Measurements from ENCODE around the gene CCDC126. TPM values are rescaled to one million over a fixed set of nuclear protein-coding genes. Genes with fewer than 3 reads are reported as not detected.

CCDC126 gene
- total and polyA plus RNA-seq, 10 of the 15 experiments (the other 5 are each of a cell fraction or from before 2014, with no cell fraction given): 10.9 to 49.9 (median 24.1) TPM

DNA sequence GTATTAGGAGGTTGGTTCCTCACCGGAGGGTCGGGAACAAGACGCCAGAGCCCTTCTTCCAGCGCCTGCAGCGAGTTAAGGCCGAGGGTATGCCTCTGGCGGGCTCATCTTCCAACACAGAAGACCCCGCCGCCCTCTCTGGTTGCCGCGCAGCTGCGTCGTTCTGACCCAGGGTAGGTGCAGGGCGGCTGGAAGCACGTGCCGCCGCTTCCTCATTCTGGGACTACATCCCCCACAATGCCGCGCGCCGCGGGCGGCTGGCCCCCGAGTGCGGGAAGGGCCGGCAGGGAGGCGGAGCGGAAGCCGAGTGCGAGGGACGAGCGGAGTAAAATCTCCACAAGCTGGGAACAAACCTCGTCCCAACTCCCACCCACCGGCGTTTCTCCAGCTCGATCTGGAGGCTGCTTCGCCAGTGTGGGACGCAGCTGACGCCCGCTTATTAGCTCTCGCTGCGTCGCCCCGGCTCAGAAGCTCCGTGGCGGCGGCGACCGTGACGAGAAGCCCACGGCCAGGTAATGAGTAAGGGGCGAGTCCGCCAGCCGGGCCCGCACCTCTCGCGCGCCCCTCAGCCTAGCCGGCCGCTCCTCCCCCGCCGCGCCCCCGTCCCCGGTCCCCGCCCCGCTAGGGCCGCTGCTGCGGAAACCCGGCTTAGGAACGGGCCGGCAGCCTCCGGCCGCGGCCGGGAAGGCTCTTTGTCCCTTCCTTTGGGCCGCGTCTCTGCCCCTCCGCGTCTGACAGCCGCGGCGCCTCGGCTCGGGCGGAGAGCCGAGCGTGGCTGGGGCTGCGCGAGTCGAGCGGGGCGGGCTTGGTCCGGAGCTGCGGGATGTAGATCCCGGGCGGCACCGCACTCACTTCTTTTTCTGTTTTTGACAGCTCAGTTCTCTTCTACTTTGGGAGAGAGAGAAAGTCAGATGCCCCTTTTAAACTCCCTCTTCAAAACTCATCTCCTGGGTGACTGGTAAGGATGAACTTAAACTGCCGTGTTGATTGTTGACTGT is at the start of gene CCDC126 (continued):
- TF ChIP-seq ELK1 (IDR thresholded peaks at IDR 0.05; ENCODE audit: low read depth, low read length): peak; percentile 47; the same call in 1 of the 2 replicates
- TF ChIP-seq EED (IDR thresholded peaks at IDR 0.05; ENCODE audit: low read depth): peak; percentile 72

DNA sequence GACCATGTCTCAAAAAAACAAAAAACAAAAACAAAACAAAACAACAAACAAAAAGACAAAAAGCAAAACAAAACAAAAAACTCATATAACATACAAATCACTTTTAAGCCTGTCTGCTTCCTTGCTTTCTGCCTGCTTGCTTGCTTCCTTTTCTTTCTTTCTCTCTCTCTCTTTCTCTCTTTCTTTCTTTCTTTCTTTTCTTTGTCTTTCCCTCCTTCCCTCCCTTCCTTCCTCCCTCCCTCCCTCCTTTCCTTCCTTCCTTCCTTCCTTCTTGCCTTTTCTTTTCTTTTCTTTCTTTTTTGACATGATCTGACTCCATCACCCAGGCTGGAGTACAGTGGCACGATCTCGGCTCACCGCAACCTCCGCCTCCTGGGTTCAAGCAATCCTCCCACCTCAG is 49.5 kb upstream of the CCDC126 start:
- in situ Hi-C loops (cut with MboI) (no loop called here), intact Hi-C loops (cut with micrococcal nuclease; ENCODE audit: unreplicated experiment) (loop anchor here (1.0 to 10.0 kb wide), 3 partner anchors 23 to 1027 kb away; partner anchors contain the start of gene PALS2)
- H3K36me3 ChIP-seq (ENCODE audit: control insufficient read depth in 2 of 2, insufficient read depth in 2 of 2, low read length in 1 of 2): no peaks in the 10 kb centered on the region
- no peaks in the 10 kb centered on the region for H3K27me3 ChIP-seq (replicated peaks in 1 of 2; ENCODE audit: control insufficient read depth in 2 of 2, insufficient read depth in 2 of 2, low read length in 1 of 2)
- 98% methylated on average over 4 of the region's 4 CpGs for whole genome bisulfite sequencing (ENCODE audit: insufficient coverage, insufficient replicate concordance, low lambda C conversion rate, missing lambda C conversion rate)
- H4K20me1 ChIP-seq (ENCODE audit: control insufficient read depth, insufficient read depth): no peaks in the 10 kb centered on the region
- CTCF ChIA-PET: interaction anchor here (0.6 to 9.7 kb wide), 16 partner anchors 9 to 1039 kb away, joined by 3 to 71 read pairs (median 12); partner anchors contain the start of genes FAM221A and STK31
- H3K9ac ChIP-seq (ENCODE audit: control insufficient read depth, insufficient read depth, low read length): no peak overlapping the region
- DNase-seq (ENCODE audit: low read depth, low spot score) (no peak), ATAC-seq (no peak), FAIRE-seq (no peak)
- no peak overlapping the region for H3K4me2 ChIP-seq (ENCODE audit: control insufficient read depth, insufficient read depth)
- SMC1A ChIA-PET (ENCODE audit: uncharacterized antibody, unreplicated experiment): interaction anchor here (0.6 to 6.4 kb wide), 8 partner anchors 118 to 288 kb away, joined by 3 to 50 read pairs (median 10); partner anchors contain the start of gene STK31
- BruUV-seq (replicated peaks): no TSS peak
- H2AFZ ChIP-seq (ENCODE audit: control insufficient read depth, low read depth, low read length): no peak overlapping the region
- H3K27ac ChIP-seq (ENCODE audit: control insufficient read depth, insufficient read depth): no peak overlapping the region
- no peaks in the 10 kb centered on the region for H3K79me2 ChIP-seq (ENCODE audit: control insufficient read depth, insufficient read depth, low read length)
- POLR2A ChIA-PET: interaction anchor here (0.7 kb wide), 1 partner anchor 201 kb away, joined by 5 read pairs; no protein-coding TSS in a partner anchor
- H3K4me3 ChIP-seq: no peak overlapping the region
- no peaks in the 10 kb centered on the region; the same call in 1 of the 3 replicates for H3K9me3 ChIP-seq (replicated peaks; ENCODE audit: control insufficient read depth, insufficient read depth, low read length)
- RAD21 ChIA-PET (ENCODE audit: unreplicated experiment): interaction anchor here (0.6 to 4.7 kb wide), 6 partner anchors 24 to 773 kb away, joined by 3 to 46 read pairs (median 8); no protein-coding TSS in a partner anchor
- H3K4me1 ChIP-seq (ENCODE audit: control insufficient read depth, insufficient read depth, low read length): peaks cover 13% of the 10 kb centered on the region
- TF ChIP-seq ZNF384 (IDR thresholded peaks at IDR 0.05; ENCODE audit: borderline replicate concordance, low read depth, low read length) (no peak), PRDM15 (CRISPR knock-in tag; IDR thresholded peaks at IDR 0.05) (no peak), TAF1 (IDR thresholded peaks at IDR 0.05; ENCODE audit: borderline replicate concordance, low read depth, low read length) (no peak), YBX1 (IDR thresholded peaks at IDR 0.05) (no peak), HCFC1 (IDR thresholded peaks at IDR 0.05; ENCODE audit: low read length) (no peak), ZNF217 (IDR thresholded peaks at IDR 0.05) (no peak), STAT1 (conservative IDR thresholded peaks at IDR 0.05) (no peak), CTCF (IDR thresholded peaks at IDR 0.05 in 2 of 3, conservative IDR thresholded peaks at IDR 0.05 in 1 of 3; ENCODE audit: control insufficient read depth in 2 of 3, extremely low read depth in 1 of 3, insufficient read depth in 1 of 3, low read depth in 3 of 3, low read length in 3 of 3) (no peak), SKIL (IDR thresholded peaks at IDR 0.05; ENCODE audit: low read depth, poor library complexity, severe bottlenecking) (no peak)
